Caco-2 (cell line): ENCODE data around the gene ACOXL. TPM values are rescaled to one million over a fixed set of nuclear protein-coding genes. Genes with fewer than 3 reads are reported as not detected.

Source experiments
- BruUV-seq: library from RNA; stranded (reverse); fragments of 400-500 nt; replicated peaks from 2 replicates; lab custom pipeline; 2021; lab: Mats Ljungman, UMichigan
- CTCF ChIA-PET: fragments of 300-600 bp; sonication (Branson Sonifier 250); formaldehyde crosslinking; loops from one replicate; lab custom pipeline; 2022; ENCODE audit warnings: antibody characterized with exemption; lab: Charles Lee
- POLR2A ChIA-PET: fragments of 300-600 bp; sonication (Branson Sonifier 250); formaldehyde crosslinking; loops from one replicate; lab custom pipeline; 2022; ENCODE audit warnings: antibody characterized with exemption; lab: Charles Lee
- DNase-seq, 2 experiments: peaks; one replicate each; pipeline versions ENCODE4 v3.0.0 to v3.0.0-alpha.2; 2020 to 2022
- H3K27me3 ChIP-seq: replicated peaks from 2 replicates; pipeline ENCODE4 v1.6.0; 2011; ENCODE audit warnings: low read length; ENCODE audit not compliant: control insufficient read depth, insufficient read depth
- H3K36me3 ChIP-seq: 2 replicates; pipeline ENCODE4 v1.5.1; 2011; ENCODE audit warnings: low read length; ENCODE audit not compliant: control insufficient read depth, insufficient read depth
- H3K4me1 ChIP-seq: fragments of 250-450 bp; sonication (Bioruptor Pico); 2 replicates; pipeline ENCODE4 v1.5.1; 2020; ENCODE audit warnings: mild to moderate bottlenecking
- H3K4me3 ChIP-seq: 2 replicates; pipeline ENCODE4 v1.5.1; 2011; ENCODE audit warnings: low read depth, mild to moderate bottlenecking, control low read depth, low read length
- H3K9me3 ChIP-seq: fragments of 250-450 bp; sonication (Bioruptor Pico); 2 replicates; pipeline ENCODE4 v1.5.1; 2020; ENCODE audit warnings: mild to moderate bottlenecking, moderate library complexity
- H3K27ac Mint-ChIP-seq: one replicate; pipeline ENCODE4 v1.8.0; 2022; ENCODE audit warnings: mixed read lengths; ENCODE audit not compliant: unreplicated experiment
- H3K27me3 Mint-ChIP-seq: one replicate; pipeline ENCODE4 v1.8.0; 2022; ENCODE audit warnings: mixed read lengths; ENCODE audit not compliant: insufficient read depth, unreplicated experiment
- H3K36me3 Mint-ChIP-seq: one replicate; pipeline ENCODE4 v1.8.0; 2022; ENCODE audit warnings: mild to moderate bottlenecking, mixed read lengths; ENCODE audit not compliant: insufficient read depth, unreplicated experiment
- H3K4me1 Mint-ChIP-seq: one replicate; pipeline ENCODE4 v1.8.0; 2022; ENCODE audit warnings: low read depth, mixed read lengths; ENCODE audit not compliant: unreplicated experiment
- H3K4me3 Mint-ChIP-seq: one replicate; pipeline ENCODE4 v1.8.0; 2022; ENCODE audit warnings: mild to moderate bottlenecking, moderate library complexity, mixed read lengths; ENCODE audit not compliant: unreplicated experiment
- H3K9me3 Mint-ChIP-seq: one replicate; pipeline ENCODE4 v1.8.0; 2022; ENCODE audit warnings: mixed read lengths; ENCODE audit not compliant: unreplicated experiment
- intact Hi-C: fragments of 100-400 bp; cut with micrococcal nuclease; formaldehyde crosslinking; loops from one replicate; pipeline ENCODE4 v1.10.0; 2022; ENCODE audit not compliant: unreplicated experiment
- total RNA-seq: library from RNA; stranded (reverse); gene quantifications from 2 replicates; pipeline ENCODE4 v1.2.3, GENCODE V29; 2022
- TF ChIP-seq, protein P1 (sequence below), 2 experiments: fragments of 200-600 bp in 1 of 2; IDR thresholded peaks; 1 replicate in 1 of 2; 2 replicates in 1 of 2; pipeline versions ENCODE4 v1.5.1 to v1.8.0; 2011 to 2022; ENCODE audit warnings: antibody characterized with exemption in 1 of 2, control low read depth in 1 of 2, inconsistent platforms in 1 of 2, low read depth in 1 of 2, low read length in 1 of 2, mild to moderate bottlenecking in 1 of 2, moderate library complexity in 1 of 2; ENCODE audit not compliant: insufficient read depth in 1 of 2, severe bottlenecking in 1 of 2, unreplicated experiment in 1 of 2

Gene ACOXL
- total RNA-seq, 1 experiment from 2014 or later, result 2.6 TPM

DNA sequence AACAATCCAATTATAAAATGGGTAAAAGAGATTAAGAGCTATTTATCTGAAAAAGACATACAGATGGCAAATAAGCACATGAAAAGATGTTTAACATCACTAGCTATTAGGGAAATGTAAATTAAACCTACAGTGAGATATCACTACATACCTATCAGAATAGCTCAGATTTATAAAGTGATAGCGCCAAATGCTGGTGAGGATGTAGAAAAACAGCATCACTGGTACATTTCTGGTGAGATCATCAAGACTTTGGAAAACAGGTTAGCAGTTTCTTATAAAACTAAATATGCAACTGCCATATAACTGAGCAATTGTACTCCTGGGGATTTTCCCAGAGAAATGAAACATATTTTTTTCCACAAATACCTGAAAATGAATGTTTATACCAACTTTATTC, 100.4 kb downstream of the ACOXL start:
- TF ChIP-seq, protein P1, sequence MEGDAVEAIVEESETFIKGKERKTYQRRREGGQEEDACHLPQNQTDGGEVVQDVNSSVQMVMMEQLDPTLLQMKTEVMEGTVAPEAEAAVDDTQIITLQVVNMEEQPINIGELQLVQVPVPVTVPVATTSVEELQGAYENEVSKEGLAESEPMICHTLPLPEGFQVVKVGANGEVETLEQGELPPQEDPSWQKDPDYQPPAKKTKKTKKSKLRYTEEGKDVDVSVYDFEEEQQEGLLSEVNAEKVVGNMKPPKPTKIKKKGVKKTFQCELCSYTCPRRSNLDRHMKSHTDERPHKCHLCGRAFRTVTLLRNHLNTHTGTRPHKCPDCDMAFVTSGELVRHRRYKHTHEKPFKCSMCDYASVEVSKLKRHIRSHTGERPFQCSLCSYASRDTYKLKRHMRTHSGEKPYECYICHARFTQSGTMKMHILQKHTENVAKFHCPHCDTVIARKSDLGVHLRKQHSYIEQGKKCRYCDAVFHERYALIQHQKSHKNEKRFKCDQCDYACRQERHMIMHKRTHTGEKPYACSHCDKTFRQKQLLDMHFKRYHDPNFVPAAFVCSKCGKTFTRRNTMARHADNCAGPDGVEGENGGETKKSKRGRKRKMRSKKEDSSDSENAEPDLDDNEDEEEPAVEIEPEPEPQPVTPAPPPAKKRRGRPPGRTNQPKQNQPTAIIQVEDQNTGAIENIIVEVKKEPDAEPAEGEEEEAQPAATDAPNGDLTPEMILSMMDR (IDR thresholded peaks at IDR 0.05; ENCODE audit: insufficient read depth in 1 of 2, low read depth in 1 of 2, low read length in 1 of 2, severe bottlenecking in 1 of 2, unreplicated experiment in 1 of 2), result no peak
- no peaks in the 10 kb centered on the region for H3K4me1 ChIP-seq
- H3K27me3 ChIP-seq, result no peaks in the 10 kb centered on the region; the same call in 1 of the 2 replicates
- no peak overlapping the region for H3K4me3 ChIP-seq
- H3K36me3 ChIP-seq, result no peaks in the 10 kb centered on the region
- Mint-ChIP-seq H3K27me3 (peaks cover 3% of the 10 kb centered on the region), H3K4me3 (no peak overlapping the region), H3K27ac (no peak overlapping the region), H3K4me1 (no peaks in the 10 kb centered on the region), H3K9me3 (no peaks in the 10 kb centered on the region), H3K36me3 (no peaks in the 10 kb centered on the region)
- ChIA-PET POLR2A (no interaction called here), CTCF (no interaction called here)
- no peaks in the 10 kb centered on the region for H3K9me3 ChIP-seq
- BruUV-seq, result no TSS peak
- intact Hi-C loops, result no loop called here
- DNase-seq, result no peak

DNA sequence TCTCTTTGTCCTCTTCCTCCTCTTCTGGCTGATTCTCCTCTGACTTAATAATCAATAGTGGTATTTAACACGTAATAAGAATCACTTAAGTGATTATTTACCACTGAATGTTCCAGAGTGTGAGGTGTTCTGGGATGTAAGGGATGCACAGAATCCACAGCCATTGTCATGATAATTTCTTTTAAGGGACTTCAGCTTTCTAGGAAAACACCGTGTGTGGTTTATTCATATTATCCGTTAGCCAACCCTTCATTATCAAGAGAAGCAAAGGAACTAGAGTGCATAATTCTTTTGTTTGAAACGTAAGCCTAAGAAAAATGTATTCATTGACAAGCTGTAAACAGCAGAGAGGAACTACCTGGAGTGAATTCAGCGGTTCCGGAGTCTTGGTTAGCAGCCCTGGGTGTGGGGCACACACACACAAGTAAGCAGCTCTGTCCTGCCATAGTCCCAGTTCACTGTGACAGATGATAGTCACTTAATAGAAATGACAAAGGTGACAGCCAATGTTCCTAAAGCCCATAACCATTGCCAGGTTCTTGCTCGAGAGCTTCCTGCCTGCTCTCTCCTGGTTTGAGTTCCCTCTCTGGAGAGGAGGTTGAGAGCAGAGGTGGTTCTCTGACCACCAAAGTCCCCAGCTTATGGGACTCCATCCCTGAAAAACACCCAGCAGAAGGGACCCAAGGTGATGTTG, 101.9 kb downstream of the ACOXL start:
- Mint-ChIP-seq H3K36me3 (no peaks in the 10 kb centered on the region), H3K27ac (no peak overlapping the region), H3K4me1 (no peaks in the 10 kb centered on the region), H3K9me3 (no peaks in the 10 kb centered on the region), H3K4me3 (no peak overlapping the region), H3K27me3 (no peaks in the 10 kb centered on the region)
- Histone ChIP-seq H3K4me1 (no peaks in the 10 kb centered on the region), H3K9me3 (no peaks in the 10 kb centered on the region), H3K4me3 (no peak overlapping the region), H3K27me3 (no peaks in the 10 kb centered on the region; the same call in 1 of the 2 replicates), H3K36me3 (no peaks in the 10 kb centered on the region)
- no peak for DNase-seq
- TF ChIP-seq, protein P1 (IDR thresholded peaks at IDR 0.05; ENCODE audit: insufficient read depth in 1 of 2, low read depth in 1 of 2, low read length in 1 of 2, severe bottlenecking in 1 of 2, unreplicated experiment in 1 of 2), result no peak
- no TSS peak for BruUV-seq
- ChIA-PET CTCF (no interaction called here), POLR2A (no interaction called here)
- intact Hi-C loops, result no loop called here

GRCh38 chr2:110836671-110837070, 104.3 kb downstream of the ACOXL start:
- BruUV-seq, result no TSS peak
- Mint-ChIP-seq H3K4me1 (no peaks in the 10 kb centered on the region), H3K36me3 (no peaks in the 10 kb centered on the region), H3K4me3 (no peak overlapping the region), H3K27me3 (no peaks in the 10 kb centered on the region), H3K27ac (no peak overlapping the region), H3K9me3 (no peaks in the 10 kb centered on the region)
- no peak overlapping the region for H3K4me3 ChIP-seq
- no peaks in the 10 kb centered on the region for H3K9me3 ChIP-seq
- H3K4me1 ChIP-seq, result no peaks in the 10 kb centered on the region
- no peaks in the 10 kb centered on the region for H3K36me3 ChIP-seq
- ChIA-PET CTCF (no interaction called here), POLR2A (no interaction called here)
- intact Hi-C loops, result no loop called here
- H3K27me3 ChIP-seq, result no peaks in the 10 kb centered on the region
- TF ChIP-seq, protein P1 (IDR thresholded peaks at IDR 0.05; ENCODE audit: insufficient read depth in 1 of 2, low read depth in 1 of 2, low read length in 1 of 2, severe bottlenecking in 1 of 2, unreplicated experiment in 1 of 2), result no peak
- DNase-seq, result no peak
